GM18951 (cell line): Measurements from ENCODE around the gene JUND.
A peak's percentile ranks its signal among the peaks of the same experiment; 100 is the strongest.

ENCODE experiments used
- POLR2A ChIP-seq: IDR thresholded peaks from 4 replicates; pipeline ENCODE4 v1.6.1; 2011; ENCODE audit warnings: mild to moderate bottlenecking; ENCODE audit not compliant: insufficient read length, insufficient read depth; ENCODE audit errors: extremely low read depth
- in situ Hi-C: fragments of 300-500 bp; cut with MboI; formaldehyde crosslinking; loops from one replicate; pipeline ENCODE4 v1.12.0; 2022; ENCODE audit warnings: low sequenced_read_pairs, mixed read lengths, inconsistent platforms; ENCODE audit not compliant: unreplicated experiment

JUND gene

DNA sequence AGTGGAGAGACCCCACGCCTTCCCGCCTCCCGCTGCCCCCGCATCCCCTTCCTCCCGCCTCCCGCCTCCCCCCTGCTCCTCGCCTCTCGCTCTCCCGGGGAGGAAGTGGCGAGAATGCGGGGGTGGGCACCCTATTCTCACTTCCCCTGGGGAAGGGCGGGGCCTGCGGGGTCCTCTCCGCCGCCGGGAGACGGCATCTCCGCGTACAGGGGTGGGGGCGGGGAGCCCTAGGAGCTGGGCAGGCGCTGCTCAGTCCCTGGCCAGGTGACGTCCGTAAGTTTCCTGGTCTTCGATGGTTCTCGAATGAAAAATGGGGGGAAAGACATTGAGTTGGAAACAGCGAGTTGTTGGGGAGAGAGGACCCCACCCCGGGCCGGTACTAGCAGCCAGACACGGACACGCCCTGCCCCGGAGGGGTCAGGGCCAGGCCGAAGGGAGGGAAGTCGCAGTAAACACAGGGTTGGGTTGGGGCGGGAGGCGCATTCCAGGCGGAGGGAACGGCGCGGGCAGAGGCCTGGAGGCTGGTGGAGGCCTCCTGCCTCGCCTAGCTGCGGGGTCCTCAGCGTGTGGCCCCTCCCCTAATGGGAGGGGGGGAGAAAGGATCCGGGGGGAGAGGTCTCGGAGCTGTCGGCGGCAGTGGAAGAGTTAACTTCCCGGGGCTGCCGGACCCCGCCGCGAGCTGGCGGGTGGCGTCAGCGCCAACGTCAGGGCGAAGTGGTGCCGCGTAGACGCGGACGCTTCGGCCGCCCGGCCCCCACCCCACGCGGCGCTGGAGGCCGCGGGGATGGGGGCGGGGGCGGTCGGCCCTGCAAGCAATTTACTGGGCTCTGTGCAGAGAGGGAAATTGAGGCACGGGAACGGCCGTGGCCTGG is 10.4 kb upstream of the JUND start:
- in situ Hi-C loops: no loop called here
- peak; percentile 53 for TF ChIP-seq POLR2A

DNA sequence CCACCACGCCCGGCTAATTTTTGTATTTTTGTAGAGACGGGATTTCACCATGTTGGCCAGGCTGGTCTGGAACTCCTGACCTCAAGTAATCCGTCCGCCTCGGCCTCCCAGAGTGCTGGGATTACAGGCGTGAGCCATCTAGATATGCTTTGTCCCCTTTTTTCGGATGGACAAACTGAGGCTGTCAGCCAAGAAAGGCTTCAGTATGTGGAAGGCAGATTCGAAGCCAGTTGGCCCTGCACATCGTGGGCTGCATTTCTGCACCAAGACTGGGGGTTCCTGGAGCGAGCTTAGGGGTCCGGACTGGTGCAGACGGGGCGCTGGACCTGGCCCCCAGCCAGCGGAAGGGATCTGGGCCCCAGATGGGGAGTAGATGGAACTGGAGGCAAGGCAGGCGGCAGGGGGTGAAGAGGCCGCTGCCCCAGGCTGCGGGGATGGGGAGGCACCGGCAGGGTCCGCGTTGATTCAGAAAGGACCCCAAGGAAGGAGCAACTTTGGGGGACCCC is 9.7 kb upstream of the JUND start:
- no peak for TF ChIP-seq POLR2A
- in situ Hi-C loops: no loop called here

DNA sequence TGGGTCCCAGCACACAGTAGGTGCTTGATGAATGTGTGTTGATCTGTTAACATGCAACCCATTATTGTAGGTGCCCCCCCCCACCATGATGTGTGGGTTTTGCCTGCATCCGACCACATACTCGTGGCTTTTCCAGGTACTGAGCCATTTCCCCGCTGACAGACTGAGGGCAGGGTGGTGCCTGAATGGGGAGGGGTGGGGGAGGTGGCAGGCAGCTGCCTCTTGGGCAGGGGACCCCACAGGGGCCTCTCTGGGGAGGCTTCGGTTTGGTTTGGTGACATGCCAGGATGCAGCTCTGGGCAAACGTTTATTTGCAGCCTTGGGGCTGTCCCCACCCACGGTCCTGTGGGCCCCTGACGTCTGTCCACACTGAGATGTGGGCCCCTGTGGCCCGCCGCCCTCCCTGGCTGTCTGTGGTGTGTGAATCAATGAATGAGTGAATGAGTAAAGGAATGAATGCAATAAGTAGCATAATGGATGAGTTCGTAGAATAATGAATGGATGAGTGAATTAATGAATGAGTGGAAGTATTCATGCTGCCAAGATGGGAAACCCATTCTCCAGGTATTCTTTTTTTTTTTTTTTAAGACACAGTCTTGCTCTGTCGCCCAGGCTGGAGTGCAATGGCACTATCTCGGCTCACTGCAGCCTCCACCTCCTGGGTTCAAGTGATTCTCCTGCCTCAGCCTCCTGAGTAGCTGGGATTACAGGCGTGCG is 9.0 kb upstream of the JUND start:
- TF ChIP-seq POLR2A: no peak
- in situ Hi-C loops: no loop called here

DNA sequence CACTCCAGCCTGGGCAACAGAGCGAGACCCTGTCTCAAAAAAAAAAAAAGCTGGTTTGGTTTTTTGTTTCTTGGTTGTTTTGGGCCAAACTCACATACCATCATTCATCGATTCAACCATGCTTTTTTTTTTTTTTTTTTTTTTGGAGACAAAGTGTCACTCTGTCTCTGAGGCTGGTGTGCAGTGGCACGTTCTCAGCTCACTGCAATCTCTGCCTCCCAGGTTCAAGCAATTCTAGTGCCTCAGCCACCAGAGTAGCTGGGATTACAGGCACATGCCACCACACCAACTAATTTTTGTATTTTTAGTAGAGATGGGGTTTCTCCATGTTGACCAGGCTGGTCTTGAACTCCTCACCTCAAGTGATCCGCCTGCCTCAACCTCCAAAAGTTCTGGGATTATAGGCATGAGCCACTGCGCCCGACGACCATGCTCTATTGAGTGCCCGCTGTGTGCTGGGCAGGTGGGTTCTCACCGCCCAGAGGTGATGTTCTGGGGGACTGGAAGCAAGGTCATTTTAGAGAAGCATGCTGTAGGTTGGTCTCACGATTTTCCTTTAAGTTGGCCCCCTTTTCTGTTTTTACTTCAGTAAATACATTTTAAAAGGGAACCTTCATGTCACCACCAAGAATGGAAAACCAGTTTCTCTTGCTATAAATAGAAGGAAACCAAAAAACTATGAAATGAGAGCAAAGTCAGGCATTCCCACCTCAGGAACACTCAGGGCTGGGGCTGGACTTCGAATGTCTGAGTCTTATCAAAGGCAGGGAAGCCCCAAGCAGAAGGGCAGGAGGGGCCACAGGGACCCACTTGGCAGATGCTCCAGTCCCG is 8.3 kb upstream of the JUND start:
- no peak for TF ChIP-seq POLR2A
- in situ Hi-C loops: no loop called here

DNA sequence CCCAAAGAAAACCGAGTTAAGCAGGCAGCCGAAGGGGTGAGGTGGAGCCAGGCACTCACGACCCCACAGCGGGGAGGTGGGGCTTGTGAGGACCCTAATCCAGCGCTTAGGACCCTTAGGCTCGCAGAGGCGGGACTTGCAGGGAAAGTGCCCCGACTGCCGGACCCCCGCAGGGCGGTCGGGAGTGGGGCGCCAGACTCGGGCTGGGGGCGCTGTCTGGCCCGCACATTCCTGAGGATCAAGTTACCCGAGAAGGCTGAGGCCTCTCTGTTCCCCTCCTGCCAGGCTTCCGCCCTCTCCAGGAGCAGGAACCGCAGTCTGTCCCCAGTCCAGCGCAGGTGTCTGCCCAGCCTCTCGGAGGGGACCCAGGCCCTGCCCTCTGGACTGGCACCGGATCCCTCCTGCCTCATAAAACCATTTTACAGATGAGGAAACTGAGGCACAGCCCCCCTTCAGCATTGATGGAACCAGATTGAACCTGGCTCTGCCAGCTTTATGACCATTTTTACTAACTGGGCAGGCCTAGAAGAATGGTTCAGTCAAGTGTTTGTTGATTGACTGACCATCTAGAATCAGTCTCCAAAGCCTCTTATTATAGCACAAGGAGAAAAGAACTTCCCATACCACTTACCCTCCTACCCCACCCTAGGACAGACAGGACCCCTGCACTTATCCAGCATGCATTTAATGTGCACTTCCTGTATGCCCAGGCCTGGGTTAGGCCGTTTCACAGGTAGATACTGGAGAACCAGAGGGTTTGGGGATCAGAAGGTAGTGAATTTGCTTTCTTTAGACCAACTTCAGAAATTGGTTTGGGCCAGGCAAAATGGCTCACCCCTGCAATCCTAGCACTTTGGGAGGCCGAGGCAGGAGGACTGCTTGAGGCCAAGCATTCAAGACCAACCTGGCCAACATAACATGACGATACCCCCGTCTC is 6.7 kb upstream of the JUND start:
- in situ Hi-C loops: no loop called here
- no peak for TF ChIP-seq POLR2A

DNA sequence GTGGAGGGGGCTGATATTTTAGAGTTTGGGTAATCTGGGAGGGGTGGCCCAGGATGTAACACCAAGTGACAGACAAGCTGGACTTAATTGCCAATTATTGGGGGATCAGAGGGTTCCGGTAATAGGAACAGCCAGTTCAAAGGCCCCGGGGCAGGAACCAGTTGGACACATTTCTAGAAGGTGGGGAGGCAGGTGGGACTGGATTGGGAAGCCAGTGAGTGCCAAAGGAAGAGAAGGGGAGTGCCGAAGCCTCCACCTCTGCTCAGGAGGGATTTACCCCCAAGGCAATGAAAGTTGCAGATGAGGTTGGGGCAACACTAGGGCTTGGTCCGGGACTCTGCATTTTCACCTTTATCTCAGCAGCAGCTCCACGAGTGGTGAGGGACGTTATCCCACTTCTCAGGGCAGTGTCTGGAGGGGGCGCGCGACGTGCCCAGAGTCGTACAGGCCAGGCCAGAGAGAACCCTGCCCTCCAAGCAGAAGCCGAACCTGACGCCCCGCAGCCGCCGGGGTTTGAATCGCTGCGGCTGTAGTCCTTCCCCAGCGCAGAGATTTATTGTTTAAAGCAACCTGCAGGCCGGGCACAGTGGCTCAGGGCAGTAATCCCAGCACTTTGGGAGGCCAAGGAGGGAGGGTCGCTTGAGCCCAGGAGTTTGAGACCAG is 5.7 kb upstream of the JUND start:
- in situ Hi-C loops: no loop called here
- TF ChIP-seq POLR2A: no peak

DNA sequence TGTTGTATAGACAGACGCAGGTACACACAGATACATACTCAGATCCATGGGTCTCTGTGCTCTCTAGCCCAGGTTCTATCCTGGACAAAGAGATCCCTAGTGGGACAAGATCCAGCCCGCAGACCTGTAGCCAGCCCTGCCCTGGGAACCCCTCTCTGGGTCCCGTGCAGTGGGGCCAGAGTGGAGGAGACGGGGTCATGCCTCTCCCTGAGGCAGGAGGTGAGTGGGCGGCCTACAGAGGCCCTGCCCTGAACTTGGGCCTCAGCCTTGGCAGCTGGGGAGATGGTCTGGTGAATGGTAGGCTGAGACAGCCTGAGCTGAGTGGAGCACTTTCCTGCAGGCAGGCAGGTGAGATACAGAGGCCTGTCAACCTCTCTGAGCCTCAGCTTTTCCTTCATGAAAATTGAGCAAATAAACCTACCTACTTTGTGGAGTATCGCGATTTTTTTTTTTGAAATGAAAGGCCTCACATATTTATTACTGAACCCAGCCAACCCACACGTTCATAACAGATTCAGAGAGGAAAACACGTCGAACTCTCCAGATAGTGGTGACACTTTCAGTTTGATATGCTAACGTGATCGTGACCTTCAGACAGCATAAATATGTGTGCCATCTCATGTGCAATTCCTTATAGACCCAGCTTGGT is 3.4 kb upstream of the JUND start:
- in situ Hi-C loops: no loop called here
- TF ChIP-seq POLR2A: no peak

DNA sequence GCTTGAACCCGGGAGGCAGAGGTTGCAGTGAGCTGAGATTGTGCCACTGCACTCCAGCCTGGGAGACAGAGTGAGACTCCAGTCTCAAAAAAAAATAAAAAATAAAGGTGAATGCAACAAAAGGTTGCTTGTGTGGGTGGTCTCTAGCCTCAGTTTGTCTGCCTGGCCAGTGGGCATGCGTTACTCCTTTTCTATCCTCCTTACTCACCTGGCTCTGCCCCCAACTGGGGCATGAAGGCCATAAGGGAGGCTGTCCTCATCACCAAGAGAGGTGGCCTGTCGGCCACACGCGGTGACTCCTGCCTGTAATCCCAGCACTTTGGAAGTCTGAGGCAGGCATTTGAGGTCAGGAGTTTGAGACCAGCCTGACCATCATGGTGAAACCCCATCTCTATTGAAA is 1.9 kb upstream of the JUND start:
- in situ Hi-C loops: no loop called here
- no peak for TF ChIP-seq POLR2A

DNA sequence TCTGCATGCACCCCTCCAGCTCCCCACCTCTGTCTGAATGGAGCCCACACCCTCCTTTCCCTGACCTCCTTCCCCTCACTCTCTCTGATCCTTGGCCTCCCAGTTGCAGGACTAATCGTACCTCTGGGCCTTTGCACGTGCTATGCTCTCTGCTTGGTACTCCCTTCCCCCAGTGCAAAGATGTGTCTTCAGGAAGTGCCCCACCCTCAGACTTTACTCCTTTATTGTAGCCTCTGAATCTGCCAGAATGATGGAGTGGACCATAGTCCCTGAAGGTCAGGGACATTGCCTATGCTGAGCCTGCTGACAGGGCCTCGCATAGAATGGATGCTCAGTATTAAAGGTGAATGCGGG is 1.3 kb upstream of the JUND start:
- TF ChIP-seq POLR2A: no peak
- in situ Hi-C loops: no loop called here

DNA sequence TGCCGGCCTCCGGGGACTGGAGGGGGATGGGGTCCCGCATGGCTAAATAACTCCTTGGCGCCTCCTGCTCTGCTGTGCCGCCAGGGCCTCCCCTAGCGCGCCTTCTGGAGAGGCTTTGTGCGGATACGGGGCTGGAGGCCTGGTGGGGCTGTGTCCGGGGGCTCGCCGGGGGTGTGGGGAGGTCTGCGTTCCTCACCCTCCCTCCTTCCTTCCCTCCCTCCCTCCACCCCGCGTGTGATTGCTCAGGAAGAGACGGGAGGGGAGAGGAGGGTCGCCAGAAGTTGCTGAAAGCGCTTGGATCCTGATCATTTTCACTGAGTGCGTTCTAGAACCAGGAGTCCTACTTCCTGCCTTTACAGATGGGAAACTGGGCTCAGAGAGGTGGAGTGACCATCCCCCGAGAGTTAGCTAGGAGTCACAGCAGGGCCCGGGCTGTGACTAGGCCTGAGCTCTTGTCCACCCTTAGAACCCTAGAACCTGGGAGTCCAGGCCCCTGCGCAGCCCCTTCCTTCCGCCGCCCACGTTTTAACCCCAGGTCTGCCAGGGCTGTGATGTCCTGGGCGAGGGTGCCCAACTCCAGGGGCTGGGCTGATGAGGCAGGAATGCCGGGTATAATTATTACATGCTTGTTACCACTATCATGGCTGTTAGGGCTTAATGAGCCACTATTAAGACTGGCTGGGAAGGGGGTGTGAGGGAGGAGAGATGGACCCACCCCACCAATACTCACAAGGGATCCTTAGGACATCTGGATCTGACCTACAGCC is 782 bp upstream of the JUND start:
- in situ Hi-C loops: no loop called here
- TF ChIP-seq POLR2A: no peak
